GM10266 (cell line): Measurements from ENCODE around the gene ERFE.

Source experiments
- DNase-seq: peaks from one replicate; pipeline ENCODE4 v3.0.0; 2012; ENCODE audit errors: extremely low spot score
- CTCF ChIP-seq: IDR thresholded peaks from 2 replicates; pipeline ENCODE4 v1.5.1; 2012; ENCODE audit warnings: mild to moderate bottlenecking, low read depth; ENCODE audit not compliant: control insufficient read depth, insufficient read depth; ENCODE audit errors: missing control alignments

Gene ERFE

GRCh38 chr2:238131761-238132462, 26.9 kb upstream of the ERFE start:
- DNase-seq = no peak

GRCh38 chr2:238132463-238133450, 26.0 kb upstream of the ERFE start:
- TF ChIP-seq CTCF = no peak
- no peak for DNase-seq

More at GRCh38 chr2:238131761-238132462, 26.9 kb upstream of the ERFE start:
- TF ChIP-seq CTCF = no peak

- TF ChIP-seq CTCF = no peak
- DNase-seq = no peak
Measured at GRCh38 chr2:238133499-238134392, 25.0 kb upstream of the ERFE start.

GRCh38 chr2:238134393-238134785, 24.4 kb upstream of the ERFE start:
- no peak for DNase-seq
- TF ChIP-seq CTCF = no peak

- DNase-seq = no peak
- TF ChIP-seq CTCF = no peak
Measured at GRCh38 chr2:238135601-238136150, 23.1 kb upstream of the ERFE start.

GRCh38 chr2:238136820-238137537, 21.8 kb upstream of the ERFE start:
- no peak for DNase-seq
- TF ChIP-seq CTCF = no peak
